Activated T-helper 9 cell treated with anti-CD3 and anti-CD28 coated beads, Interleukin-2, amount 50 U/mL, for 16 hours (primary cell): ENCODE data around the gene GRB10.

Experiments
- DNase-seq: peaks from one replicate; pipeline ENCODE4 v3.0.0-alpha.2; 2020; ENCODE audit warnings: low read depth

The GRB10 gene

GRCh38 chr7:50718876-50719275, 63.8 kb downstream of the GRB10 start:
- DNase-seq, result no peak

- no peak for DNase-seq
These were observed 64.4 kb downstream of the GRB10 start for GRCh38 chr7:50718311-50718710.

GRCh38 chr7:50717181-50717580, 65.5 kb downstream of the GRB10 start:
- no peak for DNase-seq

GRCh38 chr7:50714857-50715256, 67.8 kb downstream of the GRB10 start:
- no peak for DNase-seq

- no peak for DNase-seq
These were observed 69.4 kb downstream of the GRB10 start for GRCh38 chr7:50713123-50713965.

- no peak for DNase-seq
These were observed 70.2 kb downstream of the GRB10 start for GRCh38 chr7:50712252-50713122.

- no peak for DNase-seq
These were observed 71.2 kb downstream of the GRB10 start for GRCh38 chr7:50711271-50712175.

GRCh38 chr7:50710441-50711154, 72.1 kb downstream of the GRB10 start:
- DNase-seq, result no peak

- no peak for DNase-seq
These were observed 73.5 kb downstream of the GRB10 start for GRCh38 chr7:50709151-50709550.

GRCh38 chr7:50707236-50708006, 75.3 kb downstream of the GRB10 start:
- no peak for DNase-seq

GRCh38 chr7:50706469-50706937, 76.2 kb downstream of the GRB10 start:
- no peak for DNase-seq

GRCh38 chr7:50704844-50705243, 77.9 kb downstream of the GRB10 start:
- no peak for DNase-seq

- no peak for DNase-seq
These were observed 79.0 kb downstream of the GRB10 start for GRCh38 chr7:50703654-50704053.

- no peak for DNase-seq
These were observed 83.6 kb downstream of the GRB10 start for GRCh38 chr7:50699143-50699542.

GRCh38 chr7:50697748-50698147, 84.9 kb downstream of the GRB10 start:
- DNase-seq, result no peak

GRCh38 chr7:50696810-50697582, 85.7 kb downstream of the GRB10 start:
- DNase-seq, result no peak

- no peak for DNase-seq
These were observed 87.7 kb downstream of the GRB10 start for GRCh38 chr7:50695026-50695425.

GRCh38 chr7:50693455-50694130, 89.1 kb downstream of the GRB10 start:
- no peak for DNase-seq

- DNase-seq, result no peak
These were observed 92.1 kb downstream of the GRB10 start for GRCh38 chr7:50690541-50691011.
